Endothelial cell of umbilical vein (primary cell): ENCODE measurements around the gene EREG. TPM values are rescaled to one million over a fixed set of nuclear protein-coding genes. Genes with fewer than 3 reads are reported as not detected.
"Not testable (repeated sequence)": the region's sequence is repeated elsewhere in the genome, so short reads cannot be mapped to it uniquely, and the experiment has no call there.

Source experiments
- BruUV-seq: library from RNA; stranded (reverse); fragments of 400-500 nt; replicated peaks from 2 replicates; lab custom pipeline; 2021; lab: Mats Ljungman, UMichigan
- CTCF ChIA-PET: fragments of 300-600, 350-600 bp; sonication (Branson Sonifier 250); formaldehyde crosslinking; loops from one replicate; lab custom pipeline; 2021; ENCODE audit warnings: antibody characterized with exemption, inconsistent platforms; lab: Charles Lee
- POLR2A ChIA-PET: fragments of 300-600, 350-600 bp; sonication (Branson Sonifier 250); formaldehyde crosslinking; loops from one replicate; lab custom pipeline; 2021; ENCODE audit warnings: antibody characterized with exemption, inconsistent platforms; lab: Charles Lee
- DNase-seq: peaks from one replicate; pipeline ENCODE4 v3.0.0-alpha.2; 2011; ENCODE audit warnings: low read depth, low spot score
- FAIRE-seq: peaks from 2 replicates; lab custom pipeline; 2011; peaks lifted over from hg19 to GRCh38; lab: Jason Lieb, UNC
- H2AFZ ChIP-seq: 2 replicates; pipeline ENCODE4 v1.6.0; 2012; ENCODE audit warnings: low read depth, low read length, control low read depth, inconsistent platforms
- H3K27ac ChIP-seq: 2 replicates; pipeline ENCODE4 v1.5.1; 2011; ENCODE audit warnings: low read depth, mild to moderate bottlenecking, control low read depth, low read length, moderate library complexity; ENCODE audit not compliant: insufficient read depth
- H3K27me3 ChIP-seq, 2 experiments: 2 replicates each; pipeline versions ENCODE4 v1.6.0 to v1.6.1; 2011; ENCODE audit warnings: low read length in 2 of 2, mixed read lengths in 1 of 2; ENCODE audit not compliant: control insufficient read depth in 2 of 2, insufficient read depth in 2 of 2
- H3K36me3 ChIP-seq, 2 experiments: 2 replicates in 1 of 2; 3 replicates in 1 of 2; pipeline ENCODE4 v1.5.1; 2011; ENCODE audit warnings: low read length in 2 of 2, mild to moderate bottlenecking in 1 of 2, moderate library complexity in 1 of 2; ENCODE audit not compliant: control insufficient read depth in 2 of 2, insufficient read depth in 2 of 2; ENCODE audit errors: extremely low read depth in 1 of 2
- H3K4me1 ChIP-seq: 3 replicates; pipeline ENCODE4 v1.5.1; 2011; ENCODE audit warnings: mild to moderate bottlenecking, low read length; ENCODE audit not compliant: control insufficient read depth, insufficient read depth; ENCODE audit errors: extremely low read depth
- H3K4me2 ChIP-seq: 2 replicates; pipeline ENCODE4 v1.6.1; 2011; ENCODE audit warnings: low read length, control low read depth, mixed read lengths; ENCODE audit not compliant: insufficient read depth
- H3K4me3 ChIP-seq, 3 experiments: fragments of 200-600 bp in 1 of 3; sonication (generic), shearing (Covaris generic) in 1 of 3; replicated peaks in 1 of 3; 2 replicates each; pipeline ENCODE4 v1.5.1; 2011 to 2016; ENCODE audit warnings: control low read depth in 3 of 3, low read length in 3 of 3, mild to moderate bottlenecking in 2 of 3, inconsistent platforms in 1 of 3, low read depth in 1 of 3, moderate library complexity in 1 of 3; ENCODE audit not compliant: insufficient read depth in 1 of 3
- H3K79me2 ChIP-seq: 2 replicates; pipeline ENCODE4 v1.6.0; 2012; ENCODE audit warnings: low read length, inconsistent platforms; ENCODE audit not compliant: control insufficient read depth, insufficient read depth
- H3K9ac ChIP-seq: replicated peaks from 2 replicates; pipeline ENCODE3; 2011; ENCODE audit warnings: low read length, control low read depth; ENCODE audit not compliant: insufficient read depth; ENCODE audit errors: extremely low read depth
- H3K9me1 ChIP-seq: replicated peaks from 3 replicates; pipeline ENCODE4 v1.6.0; 2011; ENCODE audit warnings: mild to moderate bottlenecking, low read length; ENCODE audit not compliant: control insufficient read depth, insufficient read depth; ENCODE audit errors: extremely low read depth
- H3K9me3 ChIP-seq: replicated peaks from 2 replicates; pipeline ENCODE4 v1.5.1; 2012; ENCODE audit warnings: low read length, inconsistent platforms; ENCODE audit not compliant: control insufficient read depth, insufficient read depth
- H4K20me1 ChIP-seq: replicated peaks from 2 replicates; pipeline ENCODE3; 2011; ENCODE audit warnings: mild to moderate bottlenecking, low read length; ENCODE audit not compliant: control insufficient read depth, insufficient read depth; ENCODE audit errors: extremely low read depth
- CTCF ChIP-seq, 2 donors: IDR thresholded peaks; 1 replicate in 1 of 2; 2 replicates in 1 of 2; pipeline ENCODE4 v1.5.1; 2011; ENCODE audit warnings: low read length in 2 of 2, mild to moderate bottlenecking in 2 of 2, moderate library complexity in 2 of 2, control low read depth in 1 of 2, inconsistent platforms in 1 of 2, low read depth in 1 of 2; ENCODE audit not compliant: insufficient read depth in 1 of 2; ENCODE audit errors: extremely low read depth in 1 of 2
- EZH2 ChIP-seq: IDR thresholded peaks from 2 replicates; pipeline ENCODE4 v1.6.1; 2012; ENCODE audit warnings: borderline replicate concordance, low read depth, mild to moderate bottlenecking, moderate library complexity, low read length, inconsistent platforms; ENCODE audit not compliant: severe bottlenecking
- FOS ChIP-seq: IDR thresholded peaks from 2 replicates; pipeline ENCODE4 v1.6.1; 2011; ENCODE audit warnings: mild to moderate bottlenecking, low read length, moderate library complexity, borderline replicate concordance; ENCODE audit not compliant: insufficient read depth
- GATA2 ChIP-seq: IDR thresholded peaks from 2 replicates; pipeline ENCODE4 v1.7.0; 2011; ENCODE audit warnings: low read depth, mild to moderate bottlenecking, moderate library complexity, mixed read lengths, low read length; ENCODE audit not compliant: insufficient read length, insufficient read depth
- JUN ChIP-seq: IDR thresholded peaks from 2 replicates; pipeline ENCODE4 v1.6.1; 2011; ENCODE audit warnings: borderline replicate concordance, low read depth; ENCODE audit not compliant: insufficient read length, insufficient read depth
- MAX ChIP-seq: IDR thresholded peaks from 2 replicates; pipeline ENCODE4 v1.6.1; 2011; ENCODE audit not compliant: insufficient read depth, insufficient read length
- MYC ChIP-seq: IDR thresholded peaks from one replicate; pipeline ENCODE4 v1.6.1; 2011; ENCODE audit warnings: mild to moderate bottlenecking, low read depth, low read length
- POLR2A ChIP-seq: IDR thresholded peaks from 2 replicates; pipeline ENCODE4 v1.6.1; 2012; ENCODE audit warnings: low read depth, mild to moderate bottlenecking, control low read depth, low read length
- POLR2AphosphoS5 ChIP-seq: IDR thresholded peaks from 2 replicates; pipeline ENCODE4 v1.6.1; 2012; ENCODE audit warnings: low read depth, mild to moderate bottlenecking, control low read depth, low read length, moderate library complexity; ENCODE audit not compliant: insufficient read depth
- dilution Hi-C: fragments of 300-500 bp; cut with MboI; formaldehyde crosslinking; loops from one replicate; pipeline ENCODE4 v1.15.0; 2019; ENCODE audit warnings: low sequenced_read_pairs; ENCODE audit not compliant: extremely low pct_ligation_motif_present
- intact Hi-C: fragments of 100-400 bp; cut with micrococcal nuclease; formaldehyde crosslinking; loops from one replicate; pipeline ENCODE4 v1.10.0; 2022
- polyA plus RNA-seq, 4 experiments: library from polyadenylated mRNA; depleted of rRNA in 3 of 4; stranded (reverse) in 3 of 4; unstranded in 1 of 4; fragments of >200 nt; gene quantifications; 2 replicates each; pipeline versions ENCODE4 v1.2.1 to v1.2.3, GENCODE V29; 2011 to 2012; ENCODE audit warnings: missing spikeins in 1 of 4
- total RNA-seq: library from RNA; stranded (reverse); gene quantifications from 2 replicates; pipeline ENCODE4 v1.2.3, GENCODE V29; 2021

Gene EREG
- total and polyA plus RNA-seq, 2 donors (not counting 3 experiments of a cell fraction or from before 2014, with no cell fraction given): not detected

- FAIRE-seq: peak; percentile 64
- H4K20me1 ChIP-seq: not testable (repeated sequence)
These were observed 24.5 kb upstream of the EREG start for GRCh38 chr4:74340421-74340820.

GRCh38 chr4:74344031-74344430, 20.9 kb upstream of the EREG start:
- H3K4me3 ChIP-seq: no peak overlapping the region
- no peak overlapping the region for H3K27ac ChIP-seq
- H3K79me2 ChIP-seq: no peaks in the 10 kb centered on the region
- no peak for TF ChIP-seq EZH2
- TF ChIP-seq MAX: no peak
- TF ChIP-seq CTCF (IDR thresholded peaks at IDR 0.05; ENCODE audit: extremely low read depth in 1 of 2, insufficient read depth in 1 of 2, low read depth in 1 of 2, low read length in 2 of 2): no peak
- no peak for TF ChIP-seq POLR2AphosphoS5
- TF ChIP-seq FOS: no peak
- TF ChIP-seq JUN: no peak
- TF ChIP-seq POLR2A: no peak
- no peak for TF ChIP-seq MYC
- TF ChIP-seq GATA2: no peak
- H3K4me1 ChIP-seq: no peaks in the 10 kb centered on the region
- H3K27me3 ChIP-seq: no peaks in the 10 kb centered on the region
- CTCF ChIA-PET: no interaction called here
- H3K9me1 ChIP-seq: no peaks in the 10 kb centered on the region
- POLR2A ChIA-PET: no interaction called here
- H3K4me2 ChIP-seq: no peak overlapping the region
- no peaks in the 10 kb centered on the region for H3K36me3 ChIP-seq
- intact Hi-C loops: no loop called here
- no TSS peak for BruUV-seq
- no peaks in the 10 kb centered on the region for H4K20me1 ChIP-seq
- H2AFZ ChIP-seq: no peak overlapping the region
- DNase-seq: no peak
- no peak for FAIRE-seq
- dilution Hi-C loops: no loop called here
- H3K9me3 ChIP-seq: peaks cover 2% of the 10 kb centered on the region
- no peak overlapping the region for H3K9ac ChIP-seq

More at GRCh38 chr4:74340421-74340820, 24.5 kb upstream of the EREG start:
- H3K79me2 ChIP-seq, H3K27ac ChIP-seq, CTCF ChIA-PET, H3K4me1 ChIP-seq, POLR2A ChIA-PET, H3K9me1 ChIP-seq, DNase-seq, intact Hi-C loops, H3K4me2 ChIP-seq, BruUV-seq, H3K27me3 ChIP-seq, H3K36me3 ChIP-seq, H2AFZ ChIP-seq, H3K9me3 ChIP-seq, dilution Hi-C loops, H3K4me3 ChIP-seq, H3K9ac ChIP-seq: not testable (repeated sequence)
